IMR-90 (cell line): ENCODE data around the gene ECHS1.
"Not testable (repeated sequence)": the region's sequence is repeated elsewhere in the genome, so short reads cannot be mapped to it uniquely, and the experiment has no call there.

Experiments used
- MXI1 ChIP-seq: IDR thresholded peaks from 2 replicates; pipeline ENCODE4 v1.6.1; 2012; ENCODE audit warnings: low read depth, mild to moderate bottlenecking, low read length, moderate library complexity, borderline replicate concordance
- POLR2A ChIP-seq: IDR thresholded peaks from 2 replicates; pipeline ENCODE4 v1.6.1; 2012; ENCODE audit warnings: mild to moderate bottlenecking, low read depth, low read length
- RFX5 ChIP-seq: IDR thresholded peaks from 2 replicates; pipeline ENCODE4 v1.8.0; 2012; ENCODE audit warnings: low read depth, mild to moderate bottlenecking, low read length, moderate library complexity
- SMC3 ChIP-seq: fragments of 150-350 bp; IDR thresholded peaks from 2 replicates; pipeline ENCODE4 v1.6.1; 2016; ENCODE audit warnings: low read depth, mild to moderate bottlenecking, antibody characterized with exemption, low read length, moderate library complexity
- TF ChIP-seq, protein P1 (sequence below): conservative IDR thresholded peaks from 2 replicates; pipeline ENCODE4 v1.5.1; 2012; ENCODE audit warnings: mild to moderate bottlenecking, low read depth, low read length, improper control_type of control experiment

- not testable (repeated sequence) for TF ChIP-seq POLR2A, SMC3, RFX5, MXI1
- TF ChIP-seq, protein P1, sequence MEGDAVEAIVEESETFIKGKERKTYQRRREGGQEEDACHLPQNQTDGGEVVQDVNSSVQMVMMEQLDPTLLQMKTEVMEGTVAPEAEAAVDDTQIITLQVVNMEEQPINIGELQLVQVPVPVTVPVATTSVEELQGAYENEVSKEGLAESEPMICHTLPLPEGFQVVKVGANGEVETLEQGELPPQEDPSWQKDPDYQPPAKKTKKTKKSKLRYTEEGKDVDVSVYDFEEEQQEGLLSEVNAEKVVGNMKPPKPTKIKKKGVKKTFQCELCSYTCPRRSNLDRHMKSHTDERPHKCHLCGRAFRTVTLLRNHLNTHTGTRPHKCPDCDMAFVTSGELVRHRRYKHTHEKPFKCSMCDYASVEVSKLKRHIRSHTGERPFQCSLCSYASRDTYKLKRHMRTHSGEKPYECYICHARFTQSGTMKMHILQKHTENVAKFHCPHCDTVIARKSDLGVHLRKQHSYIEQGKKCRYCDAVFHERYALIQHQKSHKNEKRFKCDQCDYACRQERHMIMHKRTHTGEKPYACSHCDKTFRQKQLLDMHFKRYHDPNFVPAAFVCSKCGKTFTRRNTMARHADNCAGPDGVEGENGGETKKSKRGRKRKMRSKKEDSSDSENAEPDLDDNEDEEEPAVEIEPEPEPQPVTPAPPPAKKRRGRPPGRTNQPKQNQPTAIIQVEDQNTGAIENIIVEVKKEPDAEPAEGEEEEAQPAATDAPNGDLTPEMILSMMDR = not testable (repeated sequence)
Measured at GRCh38 chr10:133367461-133367860, 5.7 kb downstream of the ECHS1 start.
